Measurements from ENCODE around the gene TMED7. TPM values are rescaled to one million over a fixed set of nuclear protein-coding genes. Genes with fewer than 3 reads are reported as not detected.
"Not testable (repeated sequence)": the region's sequence is repeated elsewhere in the genome, so short reads cannot be mapped to it uniquely, and the experiment has no call there.

The TMED7 gene
- 37.6 TPM for total RNA-seq
- polyA plus RNA-seq, result 10 to 100 TPM; 31.2 to 50.2 (median 33.6) TPM

DNA sequence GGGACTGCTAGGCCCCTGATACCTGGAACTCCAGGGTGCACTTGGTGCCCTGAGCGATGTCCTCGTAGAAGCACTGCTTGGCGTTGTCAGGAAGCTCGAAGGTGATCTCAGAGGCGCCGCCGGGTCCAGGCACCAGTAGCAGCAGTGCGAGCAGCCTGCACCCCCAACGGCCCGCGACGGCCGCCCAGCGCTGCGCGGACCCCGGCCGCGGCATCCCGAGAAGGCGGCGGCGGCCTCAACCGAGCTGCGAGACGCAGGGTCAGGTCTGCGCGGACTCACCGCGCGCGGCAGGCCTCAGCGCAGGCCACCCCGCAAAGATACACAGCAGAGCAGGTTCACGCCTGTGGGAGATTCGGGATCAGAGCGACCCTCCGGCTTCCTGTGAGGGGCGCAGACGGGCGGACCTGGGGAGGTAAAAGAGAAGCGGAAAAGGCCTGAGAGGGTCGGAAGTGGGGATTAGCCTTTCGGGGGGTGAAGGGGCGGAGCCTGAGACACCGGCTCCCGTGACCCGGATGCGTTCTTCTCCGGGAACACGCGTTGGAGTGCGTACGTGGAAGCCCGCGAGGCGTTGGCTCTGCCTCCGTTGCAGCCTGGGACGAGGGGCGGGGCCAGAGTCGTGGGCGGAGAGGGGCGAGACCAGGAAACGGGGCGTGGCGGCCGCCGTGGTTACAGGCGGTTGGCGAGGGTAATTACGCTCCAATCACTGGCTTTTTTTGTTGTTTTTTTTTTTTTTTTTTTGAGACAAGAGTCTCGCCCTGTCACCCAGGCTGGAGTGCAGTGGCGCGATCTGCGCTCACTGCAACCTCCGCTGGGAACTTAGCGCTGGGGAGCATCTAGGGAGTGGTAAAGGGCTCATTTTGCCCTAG lies at the start of gene TMED7:
TSS of gene TMED7 (minus strand) at position 458 of the 866 bp plus-strand sequence. CDS start at position 214, 244 bp downstream.
- peak within 1 kb of the TSS in 2 of 3 donors; percentile 97 to 98 for H3K27ac Mint-ChIP-seq
- DNase-seq, result peak; percentile 97 to 99 (median 99)
- Histone ChIP-seq H3K4me3 (ENCODE audit: low read depth, low read length) (peak within 1 kb of the TSS; percentile 88), H3K9me3 (ENCODE audit: control insufficient read depth in 2 of 2, low read length in 2 of 2) (no peaks in the 10 kb centered on the region), H3K27me3 (ENCODE audit: control insufficient read depth, insufficient read depth, low read length) (no peaks in the 10 kb centered on the region), H3K36me3 (ENCODE audit: control insufficient read depth, insufficient read depth, low read length) (peaks cover 7% of the 10 kb centered on the region), H3K4me1 (ENCODE audit: control insufficient read depth, insufficient read depth, low read length, poor library complexity, severe bottlenecking) (peaks cover 43% of the 10 kb centered on the region), H3K27ac (ENCODE audit: insufficient read depth, low read length, poor library complexity, severe bottlenecking) (peak within 1 kb of the TSS; percentile 95)
- ATAC-seq (ENCODE audit: low read depth in 2 of 2), result peak; percentile 90 to 91
- peaks cover 14 to 38% (median 26%) of the 10 kb centered on the region in 4 donors for H3K4me1 Mint-ChIP-seq
- no peaks in the 10 kb centered on the region for H3K9me3 Mint-ChIP-seq
- no peaks in the 10 kb centered on the region for H3K36me3 Mint-ChIP-seq
- H3K27me3 Mint-ChIP-seq, result peaks cover 5% of the 10 kb centered on the region
- no peak within 1 kb of the TSS for H3K4me3 Mint-ChIP-seq

DNA sequence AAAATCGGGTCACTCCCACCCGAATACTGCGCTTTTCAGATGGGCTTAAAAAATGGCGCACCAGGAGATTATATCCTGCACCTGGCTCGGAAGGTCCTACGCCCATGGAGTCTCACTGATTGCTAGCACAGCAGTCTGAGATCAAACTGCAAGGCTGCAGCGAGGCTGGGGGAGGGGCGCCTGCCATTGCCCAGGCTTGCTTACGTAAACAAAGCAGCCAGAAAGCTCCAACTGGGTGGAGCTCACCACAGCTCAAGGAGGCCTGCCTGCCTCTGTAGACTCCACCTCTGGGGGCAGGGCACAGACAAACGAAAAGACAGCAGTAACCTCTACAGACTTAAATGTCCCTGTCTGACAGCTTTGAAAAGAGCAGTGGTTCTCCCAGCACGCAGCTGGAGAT lies 48.9 kb upstream of the TMED7 start:
- not testable (repeated sequence) for DNase-seq; H3K27me3 ChIP-seq (ENCODE audit: control insufficient read depth, insufficient read depth, low read length); H3K4me3 Mint-ChIP-seq; H3K27ac Mint-ChIP-seq; H3K4me3 ChIP-seq (ENCODE audit: low read depth, low read length); ATAC-seq (ENCODE audit: low read depth in 2 of 2); H3K9me3 ChIP-seq (ENCODE audit: control insufficient read depth in 2 of 2, low read length in 2 of 2); H3K9me3 Mint-ChIP-seq; H3K4me1 Mint-ChIP-seq; H3K4me1 ChIP-seq (ENCODE audit: control insufficient read depth, insufficient read depth, low read length, poor library complexity, severe bottlenecking); H3K36me3 ChIP-seq (ENCODE audit: control insufficient read depth, insufficient read depth, low read length); H3K36me3 Mint-ChIP-seq; H3K27ac ChIP-seq (ENCODE audit: insufficient read depth, low read length, poor library complexity, severe bottlenecking)
- peaks cover 21% of the 10 kb centered on the region for H3K27me3 Mint-ChIP-seq

DNA sequence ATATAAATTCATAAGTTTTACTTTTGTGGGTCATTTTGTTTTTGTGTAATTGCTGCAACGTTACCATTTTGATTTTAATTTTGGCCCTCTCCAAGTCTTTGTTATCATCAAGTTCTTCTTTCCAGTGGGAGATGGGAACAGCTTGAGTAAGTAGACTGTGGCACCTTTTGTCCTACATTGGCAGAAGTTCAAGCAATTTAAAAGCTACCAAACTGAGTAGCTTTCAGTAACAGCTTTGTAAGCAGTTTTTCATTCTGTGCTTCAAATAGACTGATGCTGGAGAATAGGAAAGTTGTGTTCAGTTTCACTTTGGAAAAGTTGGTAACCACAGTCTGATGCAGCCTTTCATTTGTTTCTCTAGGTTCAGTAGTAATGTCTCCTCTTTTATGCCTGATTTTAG lies 47.8 kb upstream of the TMED7 start:
- ATAC-seq (ENCODE audit: low read depth in 2 of 2) (no peak), DNase-seq (no peak)
- Mint-ChIP-seq H3K27ac (no peak overlapping the region), H3K9me3 (peaks cover 0 to 9% (median 5%) of the 10 kb centered on the region in 7 donors), H3K4me3 (no peak overlapping the region), H3K36me3 (peaks cover 3% of the 10 kb centered on the region), H3K4me1 (no peaks in the 10 kb centered on the region), H3K27me3 (peaks cover 21% of the 10 kb centered on the region)
- Histone ChIP-seq H3K27ac (ENCODE audit: insufficient read depth, low read length, poor library complexity, severe bottlenecking) (no peak overlapping the region), H3K4me3 (ENCODE audit: low read depth, low read length) (no peak overlapping the region), H3K36me3 (ENCODE audit: control insufficient read depth, insufficient read depth, low read length) (no peaks in the 10 kb centered on the region), H3K9me3 (ENCODE audit: control insufficient read depth in 2 of 2, low read length in 2 of 2) (no peaks in the 10 kb centered on the region), H3K27me3 (ENCODE audit: control insufficient read depth, insufficient read depth, low read length) (no peaks in the 10 kb centered on the region), H3K4me1 (ENCODE audit: control insufficient read depth, insufficient read depth, low read length, poor library complexity, severe bottlenecking) (no peaks in the 10 kb centered on the region)

DNA sequence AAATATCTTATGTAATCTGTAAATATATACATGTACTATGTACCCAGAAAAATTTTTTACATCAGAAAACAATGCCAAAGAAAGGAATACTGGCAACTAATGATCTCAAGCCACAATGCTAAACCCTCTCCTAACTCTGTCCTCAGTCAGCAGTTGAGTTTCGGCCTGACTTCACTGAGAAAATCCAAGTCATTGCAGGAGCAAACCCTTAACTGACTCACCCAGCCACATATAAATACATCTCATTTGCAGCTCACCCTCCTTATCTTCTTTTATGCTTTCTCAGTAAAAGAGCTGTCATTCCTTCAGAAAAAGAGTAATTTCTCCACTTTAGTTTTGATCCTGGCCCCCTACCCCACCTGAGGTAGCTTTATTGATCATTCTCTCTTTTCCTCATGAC lies 46.1 kb upstream of the TMED7 start:
- Mint-ChIP-seq H3K27ac (no peak overlapping the region), H3K4me3 (no peak overlapping the region), H3K4me1 (no peaks in the 10 kb centered on the region), H3K36me3 (peaks cover 3% of the 10 kb centered on the region), H3K9me3 (peaks cover 2 to 15% (median 11%) of the 10 kb centered on the region in 7 donors), H3K27me3 (peaks cover 26% of the 10 kb centered on the region)
- Histone ChIP-seq H3K27ac (ENCODE audit: insufficient read depth, low read length, poor library complexity, severe bottlenecking) (no peak overlapping the region), H3K4me1 (ENCODE audit: control insufficient read depth, insufficient read depth, low read length, poor library complexity, severe bottlenecking) (no peaks in the 10 kb centered on the region), H3K4me3 (ENCODE audit: low read depth, low read length) (no peak overlapping the region), H3K27me3 (ENCODE audit: control insufficient read depth, insufficient read depth, low read length) (no peaks in the 10 kb centered on the region), H3K9me3 (ENCODE audit: control insufficient read depth in 2 of 2, low read length in 2 of 2) (peaks cover 5 to 6% of the 10 kb centered on the region in 2 experiments), H3K36me3 (ENCODE audit: control insufficient read depth, insufficient read depth, low read length) (no peaks in the 10 kb centered on the region)
- DNase-seq (no peak), ATAC-seq (ENCODE audit: low read depth in 2 of 2) (no peak)

DNA sequence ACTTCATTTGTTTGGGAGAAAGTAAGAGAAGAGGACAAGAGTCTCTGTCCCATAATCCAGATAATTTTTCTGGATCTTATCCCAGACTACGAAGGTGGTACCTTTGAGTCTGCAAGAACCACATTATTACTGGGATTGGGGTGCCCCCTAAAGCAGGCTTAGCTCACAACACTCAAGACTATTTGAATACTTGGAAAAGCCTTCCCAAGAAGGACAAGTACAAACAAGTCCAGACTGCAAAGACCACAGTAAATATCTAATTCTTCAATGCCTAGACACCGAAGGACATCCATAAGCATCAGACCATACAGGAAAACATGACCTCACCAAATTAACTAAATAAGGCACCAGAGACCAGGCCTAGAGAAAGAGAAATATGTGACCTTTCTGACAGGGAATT lies 40.2 kb upstream of the TMED7 start:
- DNase-seq, result no peak
- Histone ChIP-seq H3K4me1 (ENCODE audit: control insufficient read depth, insufficient read depth, low read length, poor library complexity, severe bottlenecking) (no peaks in the 10 kb centered on the region), H3K9me3 (ENCODE audit: control insufficient read depth in 2 of 2, low read length in 2 of 2) (peaks cover 5 to 6% of the 10 kb centered on the region in 2 experiments), H3K27me3 (ENCODE audit: control insufficient read depth, insufficient read depth, low read length) (peaks cover 5% of the 10 kb centered on the region), H3K4me3 (ENCODE audit: low read depth, low read length) (no peak overlapping the region), H3K27ac (ENCODE audit: insufficient read depth, low read length, poor library complexity, severe bottlenecking) (no peak overlapping the region), H3K36me3 (ENCODE audit: control insufficient read depth, insufficient read depth, low read length) (no peaks in the 10 kb centered on the region)
- peaks cover 3% of the 10 kb centered on the region for H3K36me3 Mint-ChIP-seq
- H3K27me3 Mint-ChIP-seq, result peaks cover 26% of the 10 kb centered on the region
- ATAC-seq (ENCODE audit: low read depth in 2 of 2), result no peak
- H3K4me3 Mint-ChIP-seq, result no peak overlapping the region
- peak overlapping the region in 1 of 3 donors; percentile 57 for H3K27ac Mint-ChIP-seq
- peaks cover 2 to 25% (median 17%) of the 10 kb centered on the region in 7 donors for H3K9me3 Mint-ChIP-seq
- no peaks in the 10 kb centered on the region for H3K4me1 Mint-ChIP-seq

DNA sequence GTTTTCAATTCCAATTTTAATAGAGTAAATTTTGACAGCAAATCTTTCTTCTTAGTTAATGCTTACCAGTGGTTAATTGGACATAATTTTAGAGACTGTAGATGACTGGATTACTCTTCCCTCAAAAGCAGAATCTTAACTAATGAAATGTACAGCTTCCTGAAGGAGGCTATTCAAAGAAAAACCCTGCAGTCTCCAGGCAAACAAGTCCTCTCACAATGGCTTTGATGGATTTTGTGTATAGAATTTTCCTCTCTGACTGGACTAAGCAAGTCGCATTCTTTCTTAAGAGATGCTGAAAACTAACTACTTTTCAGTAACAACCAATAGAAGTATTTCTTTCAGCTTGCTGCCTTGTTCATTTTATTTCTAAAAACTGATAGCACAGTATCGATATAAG lies 35.7 kb upstream of the TMED7 start:
- DNase-seq (no peak), ATAC-seq (ENCODE audit: low read depth in 2 of 2) (no peak)
- Mint-ChIP-seq H3K27ac (no peak overlapping the region), H3K4me3 (no peak overlapping the region), H3K36me3 (no peaks in the 10 kb centered on the region), H3K27me3 (peaks cover 36% of the 10 kb centered on the region), H3K4me1 (no peaks in the 10 kb centered on the region), H3K9me3 (peaks cover 0 to 7% (median 5%) of the 10 kb centered on the region in 7 donors)
- Histone ChIP-seq H3K4me3 (ENCODE audit: low read depth, low read length) (no peak overlapping the region), H3K9me3 (ENCODE audit: control insufficient read depth in 2 of 2, low read length in 2 of 2) (no peaks in the 10 kb centered on the region), H3K4me1 (ENCODE audit: control insufficient read depth, insufficient read depth, low read length, poor library complexity, severe bottlenecking) (no peaks in the 10 kb centered on the region), H3K27me3 (ENCODE audit: control insufficient read depth, insufficient read depth, low read length) (peaks cover 13% of the 10 kb centered on the region), H3K36me3 (ENCODE audit: control insufficient read depth, insufficient read depth, low read length) (no peaks in the 10 kb centered on the region), H3K27ac (ENCODE audit: insufficient read depth, low read length, poor library complexity, severe bottlenecking) (no peak overlapping the region)

DNA sequence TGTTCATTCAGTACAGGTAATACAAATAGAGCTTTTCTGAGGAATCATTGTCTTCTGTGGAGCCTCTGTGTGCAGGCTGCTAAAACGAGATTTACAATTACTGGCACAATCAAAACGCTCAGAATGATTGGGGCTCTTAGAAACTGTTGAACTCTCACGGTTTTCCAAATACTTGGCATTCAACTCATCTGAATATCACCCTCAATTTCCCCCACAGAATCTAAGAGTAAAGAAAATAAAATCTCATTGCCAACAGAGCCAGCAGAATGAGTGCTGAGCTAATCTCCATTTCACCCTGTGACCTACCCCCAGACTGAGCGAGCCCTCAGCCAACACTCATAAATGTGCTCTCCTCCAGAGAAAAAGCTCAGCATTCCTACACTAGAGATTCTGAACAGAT lies 35.3 kb upstream of the TMED7 start:
- ATAC-seq (ENCODE audit: low read depth in 2 of 2) (no peak), DNase-seq (no peak)
- H3K9me3 Mint-ChIP-seq, result peaks cover 0 to 6% (median 2%) of the 10 kb centered on the region in 7 donors
- no peaks in the 10 kb centered on the region for H3K4me1 ChIP-seq (ENCODE audit: control insufficient read depth, insufficient read depth, low read length, poor library complexity, severe bottlenecking)
- no peak overlapping the region for H3K4me3 Mint-ChIP-seq
- H3K27me3 Mint-ChIP-seq, result peaks cover 36% of the 10 kb centered on the region
- H3K4me1 Mint-ChIP-seq, result no peaks in the 10 kb centered on the region
- H3K36me3 Mint-ChIP-seq, result no peaks in the 10 kb centered on the region
- H3K36me3 ChIP-seq (ENCODE audit: control insufficient read depth, insufficient read depth, low read length), result no peaks in the 10 kb centered on the region
- no peak overlapping the region for H3K27ac ChIP-seq (ENCODE audit: insufficient read depth, low read length, poor library complexity, severe bottlenecking)
- no peak overlapping the region for H3K27ac Mint-ChIP-seq
- no peak overlapping the region for H3K4me3 ChIP-seq (ENCODE audit: low read depth, low read length)
- no peaks in the 10 kb centered on the region for H3K9me3 ChIP-seq (ENCODE audit: control insufficient read depth in 2 of 2, low read length in 2 of 2)
- H3K27me3 ChIP-seq (ENCODE audit: control insufficient read depth, insufficient read depth, low read length), result peaks cover 15% of the 10 kb centered on the region

DNA sequence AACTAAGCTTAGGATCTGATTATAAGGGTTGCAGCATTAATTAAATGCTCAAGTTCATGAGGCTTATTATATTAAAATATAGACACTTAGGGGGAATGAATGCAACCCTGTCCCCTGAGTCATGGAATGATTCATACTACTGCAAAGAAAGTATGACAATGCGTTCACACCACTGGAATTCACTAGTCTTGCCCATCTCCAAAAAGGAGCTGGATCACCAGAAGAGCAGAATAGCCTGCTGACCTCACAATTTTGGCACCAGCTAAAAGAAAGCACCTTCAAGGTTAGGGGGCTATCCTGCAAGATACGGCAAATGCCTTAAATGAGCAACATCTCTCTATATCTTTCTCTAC lies 32.0 kb upstream of the TMED7 start:
- peaks cover 14% of the 10 kb centered on the region for H3K27me3 ChIP-seq (ENCODE audit: control insufficient read depth, insufficient read depth, low read length)
- Mint-ChIP-seq H3K36me3 (no peaks in the 10 kb centered on the region), H3K4me3 (no peak overlapping the region), H3K27me3 (peaks cover 29% of the 10 kb centered on the region), H3K27ac (no peak overlapping the region), H3K4me1 (no peaks in the 10 kb centered on the region), H3K9me3 (peaks cover 0 to 3% (median 0%) of the 10 kb centered on the region in 7 donors)
- no peak overlapping the region for H3K27ac ChIP-seq (ENCODE audit: insufficient read depth, low read length, poor library complexity, severe bottlenecking)
- no peak overlapping the region for H3K4me3 ChIP-seq (ENCODE audit: low read depth, low read length)
- no peaks in the 10 kb centered on the region for H3K4me1 ChIP-seq (ENCODE audit: control insufficient read depth, insufficient read depth, low read length, poor library complexity, severe bottlenecking)
- ATAC-seq (ENCODE audit: low read depth in 2 of 2) (no peak), DNase-seq (no peak)
- no peaks in the 10 kb centered on the region for H3K36me3 ChIP-seq (ENCODE audit: control insufficient read depth, insufficient read depth, low read length)
- no peaks in the 10 kb centered on the region for H3K9me3 ChIP-seq (ENCODE audit: control insufficient read depth in 2 of 2, low read length in 2 of 2)
